GM19023 (cell line): ENCODE measurements around the gene GALNT18.

ENCODE experiments used
- ATAC-seq: cut with Tn5 transposase; IDR thresholded peaks from one replicate; pipeline ENCODE4 v1.9.1; 2021; ENCODE audit warnings: mild to moderate bottlenecking, moderate library complexity; ENCODE audit not compliant: unreplicated experiment

Gene GALNT18

DNA sequence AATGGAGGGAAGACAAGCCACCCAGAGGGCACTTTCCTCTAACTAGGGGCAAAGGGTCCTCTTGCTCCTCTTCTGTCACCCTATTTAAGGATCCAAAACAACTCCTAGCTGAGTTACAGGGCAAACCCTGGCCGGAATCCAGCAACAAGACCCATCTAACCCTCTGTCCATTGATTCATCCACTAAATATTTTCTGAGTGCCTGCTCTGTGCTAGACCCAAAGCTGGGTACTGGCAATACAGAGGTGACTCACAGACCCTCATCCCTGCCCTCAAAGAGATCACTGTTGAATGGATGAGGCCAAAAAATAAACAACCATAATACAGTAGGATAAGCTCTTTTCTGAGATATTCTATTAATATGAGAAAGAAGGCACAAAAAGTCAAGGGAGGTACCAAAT, 4.3 kb upstream of the GALNT18 start:
- ATAC-seq = no peak

DNA sequence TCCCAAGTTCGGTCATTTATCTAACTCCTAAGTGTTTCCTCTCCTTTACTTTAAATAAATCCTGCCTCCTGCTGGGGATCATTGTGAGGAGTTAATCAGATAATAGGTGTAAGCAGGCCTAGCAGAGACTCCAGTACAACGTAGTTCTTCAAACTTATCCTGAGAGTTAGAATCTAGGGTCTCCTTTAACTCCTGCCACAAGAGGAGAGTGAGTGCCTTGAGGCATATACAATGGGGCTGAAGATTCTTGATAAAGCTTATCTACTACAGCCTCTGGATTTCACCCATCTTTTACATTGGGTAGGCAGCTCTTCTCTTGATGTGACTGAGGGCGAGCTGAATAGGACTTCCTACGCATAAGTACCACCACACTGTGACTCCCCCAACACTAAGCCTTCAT, 3.1 kb upstream of the GALNT18 start:
- ATAC-seq = no peak

DNA sequence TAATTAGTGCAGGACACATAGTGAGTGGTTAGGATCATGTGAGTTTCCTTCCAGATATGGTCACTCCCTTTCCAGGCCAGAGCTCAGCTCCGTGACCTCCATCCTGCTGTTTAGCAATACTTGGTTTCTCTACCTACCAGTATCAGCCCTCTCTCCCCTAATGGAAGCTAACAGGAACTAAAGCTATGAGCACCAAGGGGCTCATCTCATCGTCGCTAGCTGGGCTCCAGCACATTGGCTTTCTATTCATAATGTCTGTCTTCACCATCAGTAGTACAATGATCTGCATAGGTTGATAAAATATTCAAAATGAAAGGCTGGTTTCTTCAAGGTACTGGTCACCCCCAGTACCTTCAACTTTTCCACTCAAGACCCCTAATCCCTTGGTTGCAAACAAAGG, 2.4 kb upstream of the GALNT18 start:
- no peak for ATAC-seq

DNA sequence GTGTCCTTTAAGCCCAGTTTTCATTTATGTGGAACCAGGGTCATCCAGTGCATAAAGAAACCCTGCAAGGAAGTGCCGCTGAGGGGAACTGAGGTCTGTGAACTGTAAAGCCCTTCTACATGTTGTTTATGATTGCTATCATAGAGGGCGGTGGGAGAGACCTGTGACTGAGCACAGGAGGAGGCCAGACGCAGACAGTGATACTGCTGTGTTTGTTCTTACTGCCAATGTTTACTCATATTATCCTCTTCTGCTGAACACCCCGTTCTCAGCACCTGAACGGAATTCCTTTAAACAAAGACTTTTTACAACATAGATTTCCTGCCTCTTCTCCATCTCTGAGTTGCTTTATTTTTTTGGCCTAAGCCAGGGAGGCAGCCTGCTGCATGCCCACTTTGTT, 967 bp upstream of the GALNT18 start:
- no peak for ATAC-seq

DNA sequence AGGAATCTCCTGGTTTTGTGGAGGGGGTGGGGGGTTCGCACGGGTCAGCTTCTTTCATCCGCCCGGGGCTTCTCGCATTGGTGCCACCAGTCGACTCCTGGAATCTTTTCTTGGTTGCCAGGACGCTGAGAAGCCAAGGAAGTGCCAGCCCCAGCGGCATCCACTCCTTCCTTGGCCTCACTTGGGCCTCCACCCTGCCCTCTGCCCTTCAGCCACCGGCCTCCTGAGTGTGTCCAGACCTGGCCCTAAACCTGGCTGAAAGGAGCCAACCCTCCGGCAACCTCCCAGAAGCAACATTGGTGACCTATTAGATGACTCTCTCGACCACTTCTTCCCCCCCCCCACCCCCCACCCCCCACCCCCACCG, 518 bp upstream of the GALNT18 start:
- no peak for ATAC-seq

DNA sequence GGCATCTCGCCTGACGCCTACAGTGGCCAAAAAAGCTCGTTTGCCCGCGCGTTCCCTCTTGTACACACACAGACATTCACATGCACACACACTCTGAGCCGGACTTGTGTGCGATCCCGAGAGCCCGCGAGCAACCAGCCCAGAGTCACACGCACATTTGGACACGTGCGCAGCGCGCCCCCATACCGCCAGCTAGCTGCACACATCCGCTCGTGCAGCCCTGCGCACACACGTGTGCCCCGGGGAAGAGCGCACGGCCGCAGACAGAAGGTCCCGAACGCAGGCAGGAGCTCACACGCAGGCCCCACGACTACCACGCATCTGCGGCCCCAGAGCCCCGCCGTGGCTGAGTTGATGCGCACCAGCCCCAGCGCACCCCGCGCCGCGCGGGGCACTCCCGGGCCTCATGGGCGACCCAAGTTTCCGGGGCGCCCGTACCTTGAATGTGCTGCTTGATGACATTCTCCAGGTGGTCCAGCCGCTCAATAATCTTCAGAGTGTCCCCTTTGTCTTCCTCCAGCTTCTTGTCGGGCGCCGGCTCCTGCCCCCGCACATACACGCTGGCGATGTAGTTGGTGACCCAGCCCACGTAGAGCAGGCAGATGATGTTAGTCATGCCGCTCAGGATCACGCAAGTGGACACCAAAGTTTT, 758 bp downstream of the GALNT18 start:
- no peak for ATAC-seq

DNA sequence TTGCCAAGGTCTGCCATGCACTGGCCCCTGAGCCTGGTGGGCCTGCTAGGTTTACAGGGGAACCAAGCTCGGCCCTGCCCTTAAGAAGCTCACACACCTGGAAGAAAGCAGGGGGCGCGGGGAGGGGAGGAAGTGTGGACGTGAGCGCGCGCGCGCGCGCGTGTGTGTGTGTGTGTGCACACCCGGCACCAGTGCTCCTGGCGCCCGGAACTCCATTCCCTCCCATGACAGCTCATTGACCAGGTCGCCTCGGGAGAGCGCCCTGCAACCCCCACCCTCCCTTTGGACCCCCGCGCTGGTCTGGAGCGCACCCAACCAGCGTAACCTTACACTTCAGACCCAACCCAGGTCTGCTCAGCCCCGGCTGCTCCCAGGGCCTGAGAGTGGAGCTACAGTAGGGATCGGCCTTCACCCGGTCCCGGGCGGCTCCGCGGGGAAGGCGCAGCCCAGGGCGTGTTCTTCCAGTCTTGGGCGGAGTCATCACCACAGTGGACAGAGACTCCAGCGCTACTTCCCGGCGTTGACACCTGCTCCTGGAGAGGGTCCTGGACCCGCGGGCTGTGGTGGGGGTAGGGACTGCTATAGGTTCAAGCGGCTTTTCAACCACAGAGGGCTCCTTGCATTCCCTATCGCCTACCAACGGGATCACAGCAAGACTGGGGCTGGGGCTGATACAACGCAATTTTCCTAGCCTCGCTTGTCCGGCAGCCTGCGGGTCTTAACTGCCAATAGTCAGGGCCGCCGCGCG, 1.5 kb downstream of the GALNT18 start:
- no peak for ATAC-seq

DNA sequence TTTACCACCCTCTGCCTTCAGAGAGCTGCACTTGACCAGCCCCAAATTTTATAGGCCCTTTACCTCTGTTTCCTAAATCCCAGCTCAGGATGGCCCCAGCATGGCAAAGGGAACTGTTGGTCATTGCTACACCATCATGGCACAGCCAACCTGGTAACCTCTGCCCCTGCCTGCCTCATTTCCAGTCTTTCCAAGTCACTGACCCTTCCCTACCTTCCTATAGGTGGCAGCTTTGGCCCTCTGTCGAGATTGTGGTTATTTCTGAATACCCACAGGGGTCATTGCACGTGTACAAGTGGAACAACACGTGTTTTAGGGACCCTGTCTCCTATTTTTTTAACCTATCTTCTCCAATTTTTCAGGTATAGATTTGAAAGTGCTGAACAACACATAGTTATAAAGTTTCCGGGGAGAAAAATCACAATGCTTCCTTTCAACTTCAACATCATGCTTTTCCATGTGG, 2.8 kb downstream of the GALNT18 start:
- ATAC-seq = no peak

DNA sequence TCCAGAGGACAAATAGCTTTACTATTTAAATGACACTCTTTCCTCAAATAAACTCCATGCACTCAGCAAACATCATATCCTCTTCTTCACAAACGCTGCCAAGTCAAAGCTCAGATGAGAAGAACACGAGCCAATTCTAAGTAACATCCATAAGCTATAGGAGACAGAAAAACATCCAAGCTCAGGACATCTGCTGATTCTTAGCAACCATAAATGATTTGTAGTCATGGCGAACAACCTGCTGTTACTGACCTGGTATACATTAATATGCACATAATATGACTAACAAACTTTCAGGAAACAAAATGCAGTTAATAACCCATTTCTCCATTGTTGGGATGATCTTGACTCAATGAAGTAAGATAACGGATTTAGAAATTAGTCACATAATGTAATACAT, 6.7 kb downstream of the GALNT18 start:
- ATAC-seq = no peak

DNA sequence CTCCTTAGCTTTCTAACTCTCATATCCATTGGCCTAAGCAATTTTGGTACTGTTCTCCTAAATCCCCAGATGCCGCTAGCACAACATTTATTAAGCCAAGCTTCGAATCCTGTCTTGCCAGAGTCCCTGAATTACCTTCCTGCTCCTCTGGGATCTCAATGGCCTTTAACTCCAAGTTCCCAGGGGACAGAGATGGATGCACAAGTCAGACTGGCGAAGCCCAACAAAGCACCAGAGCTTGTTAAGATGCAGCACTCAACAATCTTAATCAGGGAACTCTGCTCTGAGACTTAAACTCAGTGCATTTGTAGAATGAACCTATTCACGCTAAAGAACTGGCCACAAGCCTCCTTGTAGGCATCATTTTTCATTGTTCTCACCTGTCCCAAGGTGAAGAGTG, 9.4 kb downstream of the GALNT18 start:
- no peak for ATAC-seq

DNA sequence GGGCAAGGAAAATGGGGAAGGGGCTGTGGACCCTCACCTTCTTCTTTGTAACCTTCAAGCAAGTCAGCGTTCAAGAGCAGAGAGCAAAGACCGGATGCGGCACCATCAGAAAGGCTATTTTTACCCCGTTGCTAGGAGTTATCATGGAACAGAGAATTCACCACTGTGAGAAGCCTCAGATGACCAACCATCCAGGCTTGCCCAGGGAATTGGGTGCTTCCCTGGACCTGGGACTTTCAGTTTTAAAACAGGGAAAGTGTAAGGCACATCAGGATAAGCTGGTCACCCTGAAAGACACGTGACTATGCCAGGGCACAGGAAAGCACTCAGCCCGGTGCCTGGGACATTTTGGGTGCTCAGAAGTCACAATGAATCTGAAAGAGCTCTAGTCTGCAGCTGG, 10.4 kb downstream of the GALNT18 start:
- ATAC-seq = no peak

DNA sequence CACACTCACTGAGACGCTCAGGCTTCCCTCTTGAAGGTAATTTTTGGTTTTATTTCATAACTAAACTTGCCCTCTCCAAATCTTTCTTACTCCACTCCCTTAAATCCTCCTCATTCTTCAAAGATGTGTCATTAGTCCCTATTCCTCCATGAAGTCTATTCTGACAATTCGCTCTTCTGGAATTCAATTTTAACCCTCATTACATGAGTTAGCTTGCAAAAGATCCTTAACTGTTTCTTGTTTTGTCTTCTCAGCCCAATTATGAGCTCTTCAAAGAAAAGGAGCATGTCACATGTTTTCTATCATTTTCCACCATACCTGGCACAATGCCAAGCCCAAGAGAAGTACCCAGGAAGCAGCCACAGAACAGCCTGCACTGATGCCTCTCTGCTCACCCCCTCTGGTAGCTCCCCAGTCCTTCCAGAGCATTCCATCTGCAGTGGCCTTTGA, 13.0 kb downstream of the GALNT18 start:
- no peak for ATAC-seq

DNA sequence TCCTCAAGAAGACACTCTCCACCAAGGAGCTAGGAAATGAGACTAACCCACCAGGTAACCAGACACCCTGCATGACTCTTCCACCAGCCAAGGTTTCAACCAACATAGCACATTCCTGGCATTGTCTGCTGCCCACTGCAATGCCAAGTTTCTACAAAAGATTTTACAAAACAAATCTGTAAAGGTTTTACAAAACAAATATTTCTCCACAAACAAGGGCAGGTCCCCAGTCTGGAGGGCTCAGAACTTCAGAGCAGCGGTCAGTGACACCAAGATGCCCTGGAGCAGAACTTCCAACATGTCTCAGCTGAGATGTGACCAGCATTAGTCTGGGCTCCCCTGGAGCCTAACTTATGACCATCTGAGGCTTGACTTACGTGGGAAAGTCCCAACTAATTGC, 14.0 kb downstream of the GALNT18 start:
- ATAC-seq = no peak

DNA sequence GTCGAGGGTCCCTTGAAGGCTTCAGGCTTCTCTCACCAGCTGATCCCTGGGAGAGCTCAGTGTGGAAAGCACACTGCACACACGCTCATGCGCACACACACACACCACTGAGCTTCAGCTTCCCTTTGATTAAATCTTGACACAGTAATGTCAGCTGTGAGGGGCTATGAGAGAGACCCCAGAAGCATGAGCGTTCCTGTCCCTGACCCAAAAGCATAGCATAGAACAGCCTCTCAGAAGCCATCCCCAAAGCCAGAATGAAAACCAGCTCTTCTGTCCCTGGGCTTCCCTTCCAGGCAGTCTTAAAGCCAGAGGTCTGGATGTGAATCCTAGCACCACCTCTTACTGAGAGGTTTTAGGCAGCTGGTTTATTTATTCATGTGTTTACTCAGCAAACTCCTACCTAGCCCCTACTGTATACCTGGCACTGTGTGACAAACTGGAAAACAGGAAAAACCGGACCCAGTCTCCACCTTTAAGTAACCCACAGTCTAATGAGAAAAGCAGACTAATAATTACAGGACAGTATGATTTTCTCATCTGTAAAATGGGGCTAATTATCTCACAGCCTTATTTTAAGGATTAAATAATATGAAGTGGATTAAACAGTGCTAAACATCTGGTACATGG, 15.9 kb downstream of the GALNT18 start:
- no peak for ATAC-seq

DNA sequence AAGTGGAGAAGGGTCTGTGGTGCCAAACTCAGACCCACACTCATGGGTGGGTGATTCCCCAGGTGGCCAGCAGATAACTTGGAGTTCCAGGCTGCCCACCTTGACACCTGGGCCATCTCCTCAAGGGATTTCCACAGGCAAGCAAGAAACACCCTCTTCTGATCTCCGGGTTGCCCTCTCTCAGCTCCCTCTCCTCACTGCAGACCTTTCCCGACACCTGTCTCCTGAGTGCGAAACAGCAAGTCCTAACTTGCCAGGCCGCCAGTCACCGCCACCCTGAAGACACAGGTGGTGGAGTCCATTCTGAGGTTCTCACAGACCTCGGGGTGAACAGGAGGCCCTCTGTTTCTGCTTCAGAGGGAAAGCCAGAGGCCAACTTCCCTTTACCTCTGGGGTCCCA, 16.6 kb downstream of the GALNT18 start:
- no peak for ATAC-seq

DNA sequence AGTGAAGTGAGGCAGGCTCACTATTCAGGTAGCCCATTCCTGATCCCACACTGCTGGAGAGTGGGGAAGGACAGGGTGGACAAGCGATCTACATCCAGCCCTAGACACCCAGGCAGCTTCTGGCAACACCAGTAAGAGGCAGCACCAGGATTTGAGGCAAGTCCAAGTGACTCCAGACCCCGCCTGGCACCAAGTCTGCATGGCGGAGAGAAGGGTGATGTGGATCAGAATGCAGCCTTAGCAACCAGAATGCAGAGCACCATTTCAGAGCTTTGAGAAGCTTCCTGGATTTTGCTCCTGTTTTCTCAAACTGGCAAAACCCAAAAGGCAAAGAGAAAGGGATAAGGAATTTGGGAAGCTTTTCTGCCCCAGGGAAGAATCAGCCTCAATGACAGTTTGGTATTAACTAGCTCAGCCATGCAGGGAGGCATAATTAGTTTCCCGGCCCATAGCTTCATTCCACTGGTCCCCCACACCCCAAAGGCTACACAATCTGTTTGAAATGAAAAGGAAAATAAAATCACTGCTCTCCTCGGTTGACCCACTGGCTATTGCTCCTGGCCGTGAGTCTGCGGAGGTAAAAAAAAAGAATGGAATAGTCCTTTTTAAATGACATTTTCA, 17.3 kb downstream of the GALNT18 start:
- no peak for ATAC-seq

DNA sequence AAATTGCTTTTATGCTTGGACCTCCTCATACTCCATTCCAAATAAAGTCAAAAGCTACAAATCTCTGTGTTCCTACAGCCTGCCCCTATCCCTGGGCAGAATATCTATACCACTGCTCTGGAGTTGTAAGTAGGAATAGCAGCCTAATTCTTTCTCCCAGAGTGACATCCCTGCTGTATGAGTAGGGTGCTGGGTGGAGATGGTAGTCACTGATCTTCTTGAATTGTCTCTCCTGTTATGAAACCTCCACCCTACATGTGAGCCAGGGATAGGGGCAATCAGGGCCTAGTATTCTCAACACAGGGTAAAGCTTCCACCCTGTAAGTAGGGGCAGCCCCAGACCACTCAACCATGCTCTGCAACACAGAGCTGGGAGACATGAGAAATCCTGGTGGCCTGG, 19.8 kb downstream of the GALNT18 start:
- ATAC-seq = no peak

DNA sequence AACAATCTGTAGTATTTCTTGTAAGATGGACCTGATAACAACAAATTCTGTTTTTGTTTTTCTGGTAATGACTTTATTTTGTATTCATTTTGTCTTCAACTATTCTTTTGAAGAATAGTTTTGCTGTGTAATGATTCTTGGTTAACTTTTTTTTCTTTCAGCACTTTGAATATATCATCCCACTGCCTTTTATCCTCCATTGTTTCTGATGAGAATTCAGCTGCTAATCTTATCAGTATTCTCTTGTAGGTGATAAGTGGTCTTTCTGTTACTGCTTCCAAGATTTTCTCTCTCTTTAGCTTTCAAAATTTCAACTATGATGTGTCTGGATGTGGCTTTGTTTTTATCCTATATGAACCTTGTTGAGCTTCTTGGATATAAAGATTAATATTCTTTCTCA, 21.5 kb downstream of the GALNT18 start:
- no peak for ATAC-seq

DNA sequence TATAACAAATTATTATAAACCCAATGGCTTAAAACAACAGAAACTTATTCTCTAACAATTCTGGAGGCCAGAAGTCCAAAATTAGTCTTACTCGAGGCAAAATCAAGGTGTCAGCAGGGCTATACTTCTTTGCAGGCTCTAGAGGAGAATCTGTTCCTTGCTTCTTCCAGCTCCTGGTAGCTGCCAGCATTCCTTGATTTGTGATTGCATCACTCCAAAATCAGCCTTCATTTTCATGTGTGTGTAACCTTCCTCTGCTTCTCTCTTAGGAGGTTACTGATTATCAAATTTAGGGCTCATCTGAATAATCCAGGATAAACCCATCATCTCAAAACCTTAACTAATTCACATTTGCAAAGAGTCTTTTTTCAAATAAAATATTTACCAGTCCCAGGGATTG, 23.6 kb downstream of the GALNT18 start:
- ATAC-seq = no peak

DNA sequence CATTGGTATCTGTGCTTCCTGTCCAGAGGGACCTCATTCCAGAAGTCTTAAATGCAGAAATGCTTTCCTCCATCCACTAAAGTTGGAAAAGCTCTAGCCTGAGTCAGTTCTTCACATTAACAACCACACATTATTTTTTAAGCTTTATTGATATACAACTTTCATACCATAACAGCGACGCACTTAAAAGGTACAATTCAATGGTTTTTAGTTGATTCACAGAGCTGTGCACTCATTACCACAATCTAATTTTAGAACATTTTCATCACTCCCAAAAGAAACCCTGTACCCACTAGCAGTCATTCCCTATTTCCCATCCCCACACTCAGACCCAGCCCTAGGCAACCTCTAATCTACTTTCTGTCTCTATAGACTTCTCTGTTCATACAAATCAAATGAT, 27.6 kb downstream of the GALNT18 start:
- ATAC-seq = no peak

DNA sequence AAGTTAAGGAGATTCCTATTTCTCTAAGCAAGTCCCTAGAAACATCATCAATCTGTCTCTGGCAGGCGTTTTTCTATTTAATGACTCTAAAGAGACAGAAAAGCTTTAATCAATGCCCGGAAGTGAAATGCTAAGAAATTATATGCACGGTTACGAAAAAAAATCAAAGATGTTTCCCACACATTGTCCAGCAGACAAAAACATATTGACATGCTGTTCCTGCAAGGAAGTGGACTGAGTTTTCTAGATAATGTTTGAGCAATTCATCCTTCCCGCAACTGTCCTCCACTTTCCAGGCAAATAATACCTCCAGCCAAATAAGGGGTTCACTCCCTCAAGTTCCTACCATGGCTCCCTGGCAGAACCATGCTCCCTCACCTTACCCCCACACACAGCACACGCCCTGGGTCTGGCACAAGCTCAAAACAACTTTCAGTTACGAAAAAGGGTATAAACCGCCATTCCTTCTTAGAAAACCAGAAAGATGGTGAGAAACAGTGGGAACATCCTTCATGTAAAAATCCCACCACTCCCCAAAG, 29.6 kb downstream of the GALNT18 start:
- no peak for ATAC-seq

DNA sequence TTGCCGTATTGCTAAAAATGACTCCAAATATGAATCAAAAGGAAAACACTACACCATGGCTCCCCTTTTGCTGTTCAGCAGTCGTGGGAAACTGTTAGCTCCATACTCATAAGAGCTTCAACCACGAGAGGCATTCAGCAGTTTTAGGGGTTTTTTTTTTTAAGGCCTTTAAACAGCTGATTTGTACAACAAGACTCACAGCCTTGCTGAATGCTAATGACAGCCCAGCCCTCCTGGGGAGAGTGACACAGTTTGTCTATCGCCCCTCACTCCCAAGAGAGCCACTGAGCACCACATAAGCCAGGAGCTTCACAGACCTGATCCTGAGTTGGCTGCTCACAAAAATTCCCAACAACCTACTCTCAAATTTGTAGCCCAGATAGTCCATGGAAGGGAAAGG, 32.4 kb downstream of the GALNT18 start:
- ATAC-seq = no peak
